Activated T-cell treated with anti-CD3 and anti-CD28 coated beads, Interleukin-2, amount 50 U/mL, for 4 hours (primary cell): Measurements from ENCODE around the gene ANK3. TPM values are rescaled to one million over a fixed set of nuclear protein-coding genes. Genes with fewer than 3 reads are reported as not detected.

Experiments used
- ATAC-seq, 2 donors: fragments of 200-7000 bp; cut with Tn5 transposase; one replicate each; pipeline ENCODE4 v1.10.0; 2021
- DNase-seq: peaks from one replicate; pipeline ENCODE4 v3.0.0-alpha.2; 2020
- H3K27me3 Mint-ChIP-seq: one replicate; pipeline ENCODE4 v1.8.0; 2021; ENCODE audit warnings: low read depth, mixed read lengths
- H3K36me3 Mint-ChIP-seq: one replicate; pipeline ENCODE4 v1.8.0; 2022; ENCODE audit warnings: mixed read lengths; ENCODE audit not compliant: insufficient read depth
- H3K4me1 Mint-ChIP-seq: one replicate; pipeline ENCODE4 v1.8.0; 2021; ENCODE audit warnings: low read depth, mixed read lengths
- H3K4me3 Mint-ChIP-seq: one replicate; pipeline ENCODE4 v1.8.0; 2021; ENCODE audit warnings: mild to moderate bottlenecking, moderate library complexity, mixed read lengths
- H3K9me3 Mint-ChIP-seq: one replicate; pipeline ENCODE4 v1.8.0; 2021; ENCODE audit warnings: mixed read lengths
- total RNA-seq, 3 donors: library from RNA; stranded (reverse); gene quantifications; one replicate each; pipeline ENCODE4 v1.2.1, GENCODE V29; 2021

ANK3 gene
- total RNA-seq, 3 donors from 2014 or later = 21.4 to 41.1 (median 30.5) TPM

DNA sequence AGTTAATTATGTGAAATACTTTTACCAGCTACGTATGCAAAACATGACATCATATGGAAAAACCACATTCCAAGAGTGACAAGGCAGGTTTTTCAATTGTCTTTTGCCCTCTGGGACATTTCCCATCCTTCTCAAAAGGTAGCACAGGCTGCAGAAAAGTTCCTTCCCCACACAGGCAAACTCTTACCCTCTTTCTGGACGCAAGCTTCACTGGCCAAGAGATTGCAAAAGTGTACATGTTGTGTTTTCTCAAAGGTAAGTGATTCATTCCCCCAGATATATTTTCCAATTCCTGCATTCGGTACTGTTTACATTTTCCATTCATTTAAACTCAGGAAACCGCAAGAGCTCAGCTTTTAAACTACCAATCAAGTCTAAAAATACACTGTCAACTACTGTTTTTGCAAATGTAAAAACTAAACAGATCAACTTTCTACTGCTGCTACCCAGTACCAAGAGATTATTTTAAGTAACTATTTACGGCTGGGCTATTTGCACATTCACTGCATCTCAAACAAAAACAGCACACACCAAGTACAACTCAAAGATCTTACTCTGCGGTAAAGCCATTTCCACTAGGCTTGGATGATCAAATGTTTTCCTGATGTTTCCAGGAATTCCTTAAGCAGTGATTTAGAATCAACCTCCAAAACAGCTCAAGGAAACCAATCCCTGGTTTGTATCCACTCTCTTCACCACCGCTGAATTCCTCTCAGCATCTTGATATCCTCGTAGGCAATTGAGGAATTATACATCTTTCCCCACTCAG, 249.7 kb downstream of the ANK3 start:
- Mint-ChIP-seq H3K4me3 (no peak overlapping the region), H3K9me3 (no peaks in the 10 kb centered on the region), H3K36me3 (peaks cover 11% of the 10 kb centered on the region), H3K4me1 (no peaks in the 10 kb centered on the region), H3K27me3 (no peaks in the 10 kb centered on the region)
- DNase-seq = no peak
- no peak for ATAC-seq

DNA sequence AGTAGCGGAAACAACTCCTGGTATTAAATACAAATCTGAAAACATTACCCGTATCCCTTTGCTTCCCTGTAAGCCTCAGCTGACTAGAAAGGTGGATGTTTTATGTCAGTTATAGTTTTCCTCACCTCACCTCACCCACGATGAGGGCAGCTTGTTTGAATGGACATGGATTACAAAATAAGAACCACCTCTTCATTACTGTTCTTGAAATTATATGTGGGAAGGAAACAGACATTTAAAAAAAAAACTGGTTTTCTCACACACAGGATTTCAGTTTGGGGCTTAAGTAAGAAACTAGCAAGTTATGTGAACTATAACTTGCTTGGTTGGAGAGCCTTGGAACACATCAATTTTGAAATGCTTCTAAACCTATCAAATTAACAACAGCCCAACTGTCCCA, 250.4 kb downstream of the ANK3 start:
- Mint-ChIP-seq H3K36me3 (peaks cover 9% of the 10 kb centered on the region), H3K4me1 (no peaks in the 10 kb centered on the region), H3K27me3 (no peaks in the 10 kb centered on the region), H3K4me3 (no peak overlapping the region), H3K9me3 (no peaks in the 10 kb centered on the region)
- DNase-seq (no peak), ATAC-seq (no peak)

DNA sequence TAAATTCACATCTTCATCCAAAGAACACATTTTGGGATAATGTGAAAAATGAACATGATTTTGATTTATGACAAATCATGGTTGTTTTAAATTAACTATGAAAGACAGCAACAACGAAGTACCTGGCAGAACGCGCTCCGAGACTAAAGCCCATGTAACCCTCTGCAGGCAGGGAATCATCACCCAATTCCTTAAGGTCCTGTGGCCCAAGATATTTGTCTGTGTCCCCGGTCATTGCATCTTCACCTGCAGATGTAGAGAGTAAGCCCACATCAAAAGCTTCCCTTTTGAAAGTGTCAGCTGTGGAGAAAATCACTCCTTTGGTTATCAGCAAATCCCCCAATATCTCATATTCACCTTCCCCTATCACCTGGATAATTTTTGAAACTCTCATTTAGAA, 250.8 kb downstream of the ANK3 start:
- no peak for ATAC-seq
- no peaks in the 10 kb centered on the region for H3K4me1 Mint-ChIP-seq
- no peaks in the 10 kb centered on the region for H3K27me3 Mint-ChIP-seq
- DNase-seq = no peak
- H3K4me3 Mint-ChIP-seq = no peak overlapping the region
- no peaks in the 10 kb centered on the region for H3K9me3 Mint-ChIP-seq
- peaks cover 9% of the 10 kb centered on the region for H3K36me3 Mint-ChIP-seq

DNA sequence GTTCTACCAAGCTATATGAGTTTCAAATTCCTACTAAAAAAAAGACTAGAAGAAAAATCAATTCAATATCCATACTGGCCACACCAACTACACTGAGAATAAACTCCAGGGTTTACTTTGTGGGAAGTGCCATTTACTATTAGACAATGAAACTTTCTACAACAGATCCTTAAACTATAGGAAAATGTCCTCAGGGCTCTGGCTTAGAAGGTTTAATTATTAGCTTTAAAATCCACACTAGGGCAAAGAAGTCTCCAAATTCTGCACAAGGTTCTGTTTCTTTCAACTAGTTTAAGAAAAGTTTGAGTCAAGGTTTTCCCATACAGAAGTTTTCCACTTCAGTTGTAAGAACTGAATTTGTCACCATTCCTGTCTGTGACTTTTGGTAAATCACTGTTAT, 251.6 kb downstream of the ANK3 start:
- no peaks in the 10 kb centered on the region for H3K27me3 Mint-ChIP-seq
- H3K36me3 Mint-ChIP-seq = peaks cover 11% of the 10 kb centered on the region
- H3K4me3 Mint-ChIP-seq = no peak overlapping the region
- ATAC-seq (no peak), DNase-seq (no peak)
- no peaks in the 10 kb centered on the region for H3K9me3 Mint-ChIP-seq
- H3K4me1 Mint-ChIP-seq = no peaks in the 10 kb centered on the region

DNA sequence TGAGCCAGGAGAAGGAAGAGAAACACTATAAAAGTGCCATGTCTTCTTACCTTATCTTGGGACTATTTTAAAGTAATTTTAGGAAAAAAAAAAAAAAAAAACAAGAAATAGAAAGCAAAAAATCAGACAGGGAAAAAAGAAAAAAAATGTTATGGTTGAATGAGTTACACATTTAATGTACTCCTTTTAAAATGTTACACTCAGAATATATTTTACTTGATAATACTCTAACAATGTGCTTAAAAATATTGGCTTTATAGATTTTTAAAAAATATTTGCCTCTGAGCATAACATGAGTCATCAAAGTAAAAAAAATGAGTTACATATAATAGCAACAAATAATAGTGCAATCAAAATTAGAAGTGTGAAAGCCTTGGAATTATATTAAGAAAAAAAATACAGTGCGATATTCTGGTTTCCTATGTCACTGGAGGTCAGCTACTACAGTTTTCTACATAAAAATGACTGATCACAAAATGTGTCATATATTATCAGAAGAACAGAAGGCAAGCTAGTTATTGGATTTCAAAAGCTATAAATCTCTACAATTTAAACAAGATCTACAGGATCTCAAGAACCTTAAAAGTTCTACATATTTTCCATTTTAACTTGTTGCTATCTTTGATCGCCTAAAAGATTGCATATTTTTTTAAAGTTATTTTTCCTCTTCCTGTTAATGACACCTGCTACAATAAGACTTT, 252.2 kb downstream of the ANK3 start:
- Mint-ChIP-seq H3K4me3 (no peak overlapping the region), H3K9me3 (no peaks in the 10 kb centered on the region), H3K27me3 (no peaks in the 10 kb centered on the region), H3K4me1 (no peaks in the 10 kb centered on the region), H3K36me3 (peaks cover 11% of the 10 kb centered on the region)
- ATAC-seq (no peak), DNase-seq (no peak)

DNA sequence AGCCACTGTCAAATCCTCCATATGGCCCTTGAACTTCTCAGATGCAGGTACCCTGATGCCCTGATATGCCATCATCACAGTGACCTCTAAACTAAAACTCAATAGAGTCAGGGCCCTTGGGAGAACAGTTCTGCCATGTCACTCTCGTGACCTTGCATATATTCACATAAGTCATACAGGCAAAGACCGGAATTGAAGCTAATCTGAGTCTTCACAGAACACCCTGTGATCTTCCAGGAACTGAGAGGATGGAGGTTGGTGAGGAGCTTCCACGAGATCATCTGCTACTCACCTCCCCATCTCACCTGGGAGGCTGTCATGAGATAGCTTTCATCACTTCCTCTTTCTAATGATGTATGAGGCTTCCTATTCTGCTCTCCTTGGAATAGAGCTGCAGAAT, 254.7 kb downstream of the ANK3 start:
- ATAC-seq (no peak), DNase-seq (no peak)
- no peaks in the 10 kb centered on the region for H3K9me3 Mint-ChIP-seq

DNA sequence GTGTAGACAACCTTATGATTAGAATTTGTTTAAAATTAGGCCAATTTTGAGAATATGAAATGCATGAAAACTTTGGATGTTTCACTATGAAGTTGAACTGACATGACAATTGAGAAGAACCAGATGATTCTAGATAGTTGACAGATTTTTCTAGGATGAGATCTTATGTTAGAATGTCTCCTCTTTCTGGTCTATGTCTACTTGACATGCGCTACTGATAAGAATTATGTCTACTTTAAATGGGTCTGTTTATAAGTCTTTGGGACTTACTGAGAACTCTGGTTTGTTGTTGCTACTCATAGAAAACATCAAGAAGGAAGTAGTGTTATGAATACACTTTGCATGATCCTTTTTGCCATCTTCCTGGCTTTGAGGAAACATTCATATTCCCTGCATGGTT, 255.1 kb downstream of the ANK3 start:
- Mint-ChIP-seq H3K4me1 (no peaks in the 10 kb centered on the region), H3K36me3 (peaks cover 14% of the 10 kb centered on the region), H3K9me3 (no peaks in the 10 kb centered on the region), H3K27me3 (no peaks in the 10 kb centered on the region), H3K4me3 (no peak overlapping the region)
- DNase-seq (no peak), ATAC-seq (no peak)

More for the DNA sequence above, 254.7 kb downstream of the ANK3 start:
- no peaks in the 10 kb centered on the region for H3K4me1 Mint-ChIP-seq
- H3K27me3 Mint-ChIP-seq = no peaks in the 10 kb centered on the region
- peaks cover 14% of the 10 kb centered on the region for H3K36me3 Mint-ChIP-seq
- H3K4me3 Mint-ChIP-seq = no peak overlapping the region

DNA sequence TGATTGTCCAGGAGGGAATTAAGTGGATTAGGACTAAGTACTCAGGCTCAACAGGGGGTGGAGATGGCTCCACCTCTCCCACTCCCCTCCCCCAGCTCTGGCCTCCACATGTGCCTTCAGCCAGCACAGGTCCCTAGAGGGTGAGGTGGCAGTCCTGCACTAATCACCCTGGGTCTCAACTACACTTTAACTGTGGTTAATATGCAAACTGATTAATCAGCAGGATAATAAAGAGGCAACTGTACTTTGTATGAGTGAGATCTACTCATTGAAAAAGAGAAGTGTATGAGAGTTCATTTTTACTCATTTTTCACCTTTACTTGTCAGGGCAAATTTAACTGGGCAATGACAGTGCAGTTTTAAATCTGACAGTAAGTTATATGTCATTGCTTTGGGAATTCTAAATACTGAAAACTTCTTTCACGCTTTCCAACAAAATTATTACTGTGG, 259.5 kb downstream of the ANK3 start:
- H3K36me3 Mint-ChIP-seq = peaks cover 12% of the 10 kb centered on the region
- no peaks in the 10 kb centered on the region for H3K27me3 Mint-ChIP-seq
- H3K4me1 Mint-ChIP-seq = no peaks in the 10 kb centered on the region
- no peak overlapping the region for H3K4me3 Mint-ChIP-seq
- ATAC-seq (no peak), DNase-seq (no peak)
- no peaks in the 10 kb centered on the region for H3K9me3 Mint-ChIP-seq

DNA sequence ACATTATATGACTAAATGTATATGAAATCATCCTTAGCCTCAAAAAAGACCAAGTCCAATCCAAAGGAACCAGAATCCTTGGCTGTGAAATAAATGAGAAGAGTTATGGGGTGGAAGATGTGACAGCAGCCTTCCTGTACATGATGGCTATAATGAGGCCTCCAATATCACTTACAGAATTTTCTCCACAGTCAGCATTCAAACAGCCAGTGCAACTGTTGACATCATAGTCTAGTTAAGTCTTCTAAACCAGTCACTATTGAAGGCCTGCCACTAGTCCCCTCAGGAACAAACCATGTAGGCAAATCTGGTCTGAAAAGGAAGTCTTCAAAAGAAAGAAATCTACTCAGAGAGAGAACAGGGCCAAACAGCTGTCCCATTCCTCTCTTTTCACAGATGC, 263.8 kb downstream of the ANK3 start:
- Mint-ChIP-seq H3K36me3 (peaks cover 2% of the 10 kb centered on the region), H3K27me3 (no peaks in the 10 kb centered on the region)
- ATAC-seq = no peak

DNA sequence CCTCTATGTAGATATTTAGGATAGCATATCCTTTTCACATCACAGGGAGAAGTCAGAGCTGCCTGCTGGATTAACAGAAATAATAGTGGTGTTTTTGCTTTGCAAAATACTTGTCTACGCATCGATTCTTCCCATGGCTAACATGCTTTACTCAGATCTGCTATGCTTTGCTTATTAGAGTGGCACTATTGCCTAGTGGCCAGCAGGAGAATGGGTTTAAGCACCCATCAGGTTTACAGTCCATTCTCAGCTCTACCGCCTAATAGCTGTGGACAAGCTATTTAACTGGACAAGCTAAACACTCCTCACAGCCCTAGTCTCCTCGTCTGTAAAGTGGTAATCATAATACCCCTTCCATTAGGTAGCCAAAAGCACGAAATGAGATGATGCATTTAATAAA, 265.1 kb downstream of the ANK3 start:
- Mint-ChIP-seq H3K4me3 (no peak overlapping the region), H3K9me3 (no peaks in the 10 kb centered on the region), H3K4me1 (no peaks in the 10 kb centered on the region), H3K27me3 (no peaks in the 10 kb centered on the region), H3K36me3 (peaks cover 5% of the 10 kb centered on the region)
- DNase-seq (no peak), ATAC-seq (no peak)

More for the DNA sequence above, 263.8 kb downstream of the ANK3 start:
- DNase-seq = no peak
- Mint-ChIP-seq H3K9me3 (no peaks in the 10 kb centered on the region), H3K4me3 (no peak overlapping the region), H3K4me1 (no peaks in the 10 kb centered on the region)

DNA sequence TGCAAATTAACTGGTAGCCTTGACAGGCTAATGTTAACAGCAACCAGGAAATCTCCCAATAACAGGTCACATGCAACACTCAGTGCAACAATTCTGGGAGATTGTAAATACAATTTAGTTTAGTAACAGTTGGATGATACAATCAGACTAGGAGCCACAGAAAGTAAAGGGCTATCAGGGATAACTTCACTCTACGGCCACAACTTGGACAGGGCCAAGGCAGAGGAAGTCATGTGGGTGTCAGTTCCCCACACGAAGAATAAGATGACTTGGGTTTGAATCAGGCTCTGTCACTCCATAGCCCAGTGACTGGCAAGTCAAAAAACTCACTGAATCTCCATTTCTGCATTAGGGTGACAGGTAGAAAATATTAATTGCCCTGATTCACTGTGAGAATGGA, 266.0 kb downstream of the ANK3 start:
- H3K4me1 Mint-ChIP-seq = no peaks in the 10 kb centered on the region
- DNase-seq (no peak), ATAC-seq (no peak)
- peaks cover 5% of the 10 kb centered on the region for H3K36me3 Mint-ChIP-seq
- no peaks in the 10 kb centered on the region for H3K27me3 Mint-ChIP-seq
- H3K4me3 Mint-ChIP-seq = no peak overlapping the region
- no peaks in the 10 kb centered on the region for H3K9me3 Mint-ChIP-seq

DNA sequence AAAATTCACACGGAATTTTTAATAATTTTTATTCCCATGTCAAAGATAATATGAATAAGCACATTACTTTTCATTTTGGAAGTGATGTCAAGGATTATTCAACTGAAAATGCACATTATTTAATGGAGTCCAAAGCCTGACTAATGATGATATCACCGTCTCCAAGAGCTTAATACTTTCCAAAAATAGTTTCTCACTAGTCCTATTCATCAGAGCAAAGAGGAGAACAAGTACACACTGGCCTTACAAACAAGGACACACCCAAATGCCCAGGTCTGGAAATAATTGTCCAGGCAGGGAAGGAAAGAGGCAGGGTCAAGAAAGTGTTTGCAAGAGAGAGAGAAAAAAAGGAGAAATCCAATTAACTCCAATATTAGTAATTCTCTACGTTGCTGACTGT, 266.5 kb downstream of the ANK3 start:
- Mint-ChIP-seq H3K4me1 (no peaks in the 10 kb centered on the region), H3K36me3 (peaks cover 5% of the 10 kb centered on the region), H3K4me3 (no peak overlapping the region), H3K9me3 (no peaks in the 10 kb centered on the region), H3K27me3 (no peaks in the 10 kb centered on the region)
- no peak for DNase-seq
- ATAC-seq = no peak

DNA sequence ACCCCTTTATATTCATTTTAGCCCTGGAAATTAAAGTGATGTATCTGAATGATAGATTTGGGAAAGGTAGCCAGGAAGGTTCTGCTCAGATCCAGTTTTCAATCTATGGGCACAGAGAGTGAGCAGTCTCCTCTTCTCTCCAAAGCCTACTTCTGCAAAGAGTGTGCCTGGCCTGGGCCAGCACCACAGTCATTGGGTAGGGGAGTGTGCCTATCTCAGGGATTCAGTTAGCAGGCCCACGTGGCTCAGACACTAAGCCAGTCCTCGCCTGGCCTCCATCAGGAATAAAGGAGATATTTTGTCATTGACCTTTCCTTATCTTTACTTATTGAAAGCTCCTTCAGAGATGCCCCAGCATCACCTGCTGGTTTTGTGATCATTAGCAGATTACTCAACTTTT, 267.5 kb downstream of the ANK3 start:
- H3K9me3 Mint-ChIP-seq = no peaks in the 10 kb centered on the region
- H3K4me3 Mint-ChIP-seq = no peak overlapping the region
- H3K4me1 Mint-ChIP-seq = no peaks in the 10 kb centered on the region
- peaks cover 7% of the 10 kb centered on the region for H3K36me3 Mint-ChIP-seq
- no peaks in the 10 kb centered on the region for H3K27me3 Mint-ChIP-seq
- ATAC-seq = no peak
- no peak for DNase-seq

DNA sequence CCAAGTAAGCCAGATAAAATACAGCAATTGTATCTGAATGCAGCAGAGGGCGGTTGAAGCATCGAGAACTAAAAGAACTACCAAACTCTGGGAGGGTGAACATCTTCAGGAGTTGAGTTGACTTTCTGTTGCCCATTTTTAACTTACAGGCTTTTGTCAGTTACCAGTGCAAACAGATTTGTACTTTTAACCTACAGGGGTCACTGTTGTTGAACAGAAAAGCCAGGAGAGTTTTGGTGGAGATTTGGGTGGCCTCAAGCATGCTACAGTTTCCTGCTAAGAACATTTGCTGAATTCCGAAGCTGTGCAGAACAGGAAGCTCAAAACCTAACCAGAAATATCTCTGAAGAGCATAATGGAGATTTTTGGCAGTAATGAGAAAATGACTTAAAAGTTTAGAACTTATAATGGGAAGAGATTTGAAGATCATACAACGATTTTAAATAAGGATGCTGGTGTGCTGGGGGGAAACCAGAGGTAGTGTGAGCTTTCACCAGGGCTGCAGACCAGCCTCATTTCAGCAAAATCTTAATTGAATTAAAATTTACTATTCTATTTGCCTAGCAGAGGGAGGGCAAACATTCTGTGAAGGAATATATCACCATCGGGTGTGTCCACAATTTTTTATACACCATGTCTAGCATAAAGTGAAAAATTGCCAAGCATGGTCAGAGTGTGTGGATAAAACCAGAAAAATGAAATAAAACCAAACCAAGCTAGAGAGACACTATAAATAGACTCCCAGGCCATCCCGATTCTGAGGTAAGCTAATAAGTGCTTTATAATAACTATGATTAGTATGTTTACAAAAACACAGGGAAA, 274.7 kb downstream of the ANK3 start:
- Mint-ChIP-seq H3K27me3 (no peaks in the 10 kb centered on the region), H3K4me3 (no peak overlapping the region), H3K4me1 (no peaks in the 10 kb centered on the region), H3K36me3 (peaks cover 3% of the 10 kb centered on the region), H3K9me3 (no peaks in the 10 kb centered on the region)
- ATAC-seq = no peak
- DNase-seq = no peak
